Endothelial cell of umbilical vein (primary cell): ENCODE results near the gene IL22RA1. TPM values are rescaled to one million over a fixed set of nuclear protein-coding genes. Genes with fewer than 3 reads are reported as not detected.

ENCODE experiments used
- BruUV-seq: library from RNA; stranded (reverse); fragments of 400-500 nt; replicated peaks from 2 replicates; lab custom pipeline; 2021; lab: Mats Ljungman, UMichigan
- CTCF ChIA-PET: fragments of 300-600, 350-600 bp; sonication (Branson Sonifier 250); formaldehyde crosslinking; loops from one replicate; lab custom pipeline; 2021; ENCODE audit warnings: antibody characterized with exemption, inconsistent platforms; lab: Charles Lee
- POLR2A ChIA-PET: fragments of 300-600, 350-600 bp; sonication (Branson Sonifier 250); formaldehyde crosslinking; loops from one replicate; lab custom pipeline; 2021; ENCODE audit warnings: antibody characterized with exemption, inconsistent platforms; lab: Charles Lee
- DNase-seq: peaks from one replicate; pipeline ENCODE4 v3.0.0-alpha.2; 2011; ENCODE audit warnings: low read depth, low spot score
- FAIRE-seq: peaks from 2 replicates; lab custom pipeline; 2011; peaks lifted over from hg19 to GRCh38; lab: Jason Lieb, UNC
- H2AFZ ChIP-seq: 2 replicates; pipeline ENCODE4 v1.6.0; 2012; ENCODE audit warnings: low read depth, low read length, control low read depth, inconsistent platforms
- H3K27ac ChIP-seq: 2 replicates; pipeline ENCODE4 v1.5.1; 2011; ENCODE audit warnings: low read depth, mild to moderate bottlenecking, control low read depth, low read length, moderate library complexity; ENCODE audit not compliant: insufficient read depth
- H3K27me3 ChIP-seq, 2 experiments: 2 replicates each; pipeline versions ENCODE4 v1.6.0 to v1.6.1; 2011; ENCODE audit warnings: low read length in 2 of 2, mixed read lengths in 1 of 2; ENCODE audit not compliant: control insufficient read depth in 2 of 2, insufficient read depth in 2 of 2
- H3K36me3 ChIP-seq, 2 experiments: 2 replicates in 1 of 2; 3 replicates in 1 of 2; pipeline ENCODE4 v1.5.1; 2011; ENCODE audit warnings: low read length in 2 of 2, mild to moderate bottlenecking in 1 of 2, moderate library complexity in 1 of 2; ENCODE audit not compliant: control insufficient read depth in 2 of 2, insufficient read depth in 2 of 2; ENCODE audit errors: extremely low read depth in 1 of 2
- H3K4me1 ChIP-seq: 3 replicates; pipeline ENCODE4 v1.5.1; 2011; ENCODE audit warnings: mild to moderate bottlenecking, low read length; ENCODE audit not compliant: control insufficient read depth, insufficient read depth; ENCODE audit errors: extremely low read depth
- H3K4me2 ChIP-seq: 2 replicates; pipeline ENCODE4 v1.6.1; 2011; ENCODE audit warnings: low read length, control low read depth, mixed read lengths; ENCODE audit not compliant: insufficient read depth
- H3K4me3 ChIP-seq, 3 experiments: fragments of 200-600 bp in 1 of 3; sonication (generic), shearing (Covaris generic) in 1 of 3; replicated peaks in 1 of 3; 2 replicates each; pipeline ENCODE4 v1.5.1; 2011 to 2016; ENCODE audit warnings: control low read depth in 3 of 3, low read length in 3 of 3, mild to moderate bottlenecking in 2 of 3, inconsistent platforms in 1 of 3, low read depth in 1 of 3, moderate library complexity in 1 of 3; ENCODE audit not compliant: insufficient read depth in 1 of 3
- H3K79me2 ChIP-seq: 2 replicates; pipeline ENCODE4 v1.6.0; 2012; ENCODE audit warnings: low read length, inconsistent platforms; ENCODE audit not compliant: control insufficient read depth, insufficient read depth
- H3K9ac ChIP-seq: replicated peaks from 2 replicates; pipeline ENCODE3; 2011; ENCODE audit warnings: low read length, control low read depth; ENCODE audit not compliant: insufficient read depth; ENCODE audit errors: extremely low read depth
- H3K9me1 ChIP-seq: replicated peaks from 3 replicates; pipeline ENCODE4 v1.6.0; 2011; ENCODE audit warnings: mild to moderate bottlenecking, low read length; ENCODE audit not compliant: control insufficient read depth, insufficient read depth; ENCODE audit errors: extremely low read depth
- H3K9me3 ChIP-seq: replicated peaks from 2 replicates; pipeline ENCODE4 v1.5.1; 2012; ENCODE audit warnings: low read length, inconsistent platforms; ENCODE audit not compliant: control insufficient read depth, insufficient read depth
- H4K20me1 ChIP-seq: replicated peaks from 2 replicates; pipeline ENCODE3; 2011; ENCODE audit warnings: mild to moderate bottlenecking, low read length; ENCODE audit not compliant: control insufficient read depth, insufficient read depth; ENCODE audit errors: extremely low read depth
- CTCF ChIP-seq, 2 donors: IDR thresholded peaks; 1 replicate in 1 of 2; 2 replicates in 1 of 2; pipeline ENCODE4 v1.5.1; 2011; ENCODE audit warnings: low read length in 2 of 2, mild to moderate bottlenecking in 2 of 2, moderate library complexity in 2 of 2, control low read depth in 1 of 2, inconsistent platforms in 1 of 2, low read depth in 1 of 2; ENCODE audit not compliant: insufficient read depth in 1 of 2; ENCODE audit errors: extremely low read depth in 1 of 2
- EZH2 ChIP-seq: IDR thresholded peaks from 2 replicates; pipeline ENCODE4 v1.6.1; 2012; ENCODE audit warnings: borderline replicate concordance, low read depth, mild to moderate bottlenecking, moderate library complexity, low read length, inconsistent platforms; ENCODE audit not compliant: severe bottlenecking
- FOS ChIP-seq: IDR thresholded peaks from 2 replicates; pipeline ENCODE4 v1.6.1; 2011; ENCODE audit warnings: mild to moderate bottlenecking, low read length, moderate library complexity, borderline replicate concordance; ENCODE audit not compliant: insufficient read depth
- GATA2 ChIP-seq: IDR thresholded peaks from 2 replicates; pipeline ENCODE4 v1.7.0; 2011; ENCODE audit warnings: low read depth, mild to moderate bottlenecking, moderate library complexity, mixed read lengths, low read length; ENCODE audit not compliant: insufficient read length, insufficient read depth
- JUN ChIP-seq: IDR thresholded peaks from 2 replicates; pipeline ENCODE4 v1.6.1; 2011; ENCODE audit warnings: borderline replicate concordance, low read depth; ENCODE audit not compliant: insufficient read length, insufficient read depth
- MAX ChIP-seq: IDR thresholded peaks from 2 replicates; pipeline ENCODE4 v1.6.1; 2011; ENCODE audit not compliant: insufficient read depth, insufficient read length
- MYC ChIP-seq: IDR thresholded peaks from one replicate; pipeline ENCODE4 v1.6.1; 2011; ENCODE audit warnings: mild to moderate bottlenecking, low read depth, low read length
- POLR2A ChIP-seq: IDR thresholded peaks from 2 replicates; pipeline ENCODE4 v1.6.1; 2012; ENCODE audit warnings: low read depth, mild to moderate bottlenecking, control low read depth, low read length
- POLR2AphosphoS5 ChIP-seq: IDR thresholded peaks from 2 replicates; pipeline ENCODE4 v1.6.1; 2012; ENCODE audit warnings: low read depth, mild to moderate bottlenecking, control low read depth, low read length, moderate library complexity; ENCODE audit not compliant: insufficient read depth
- dilution Hi-C: fragments of 300-500 bp; cut with MboI; formaldehyde crosslinking; loops from one replicate; pipeline ENCODE4 v1.15.0; 2019; ENCODE audit warnings: low sequenced_read_pairs; ENCODE audit not compliant: extremely low pct_ligation_motif_present
- intact Hi-C: fragments of 100-400 bp; cut with micrococcal nuclease; formaldehyde crosslinking; loops from one replicate; pipeline ENCODE4 v1.10.0; 2022
- polyA plus RNA-seq, 4 experiments: library from polyadenylated mRNA; depleted of rRNA in 3 of 4; stranded (reverse) in 3 of 4; unstranded in 1 of 4; fragments of >200 nt; gene quantifications; 2 replicates each; pipeline versions ENCODE4 v1.2.1 to v1.2.3, GENCODE V29; 2011 to 2012; ENCODE audit warnings: missing spikeins in 1 of 4
- total RNA-seq: library from RNA; stranded (reverse); gene quantifications from 2 replicates; pipeline ENCODE4 v1.2.3, GENCODE V29; 2021

IL22RA1 gene
- total and polyA plus RNA-seq, 2 donors (not counting 3 experiments of a cell fraction or from before 2014, with no cell fraction given), result not detected

- intact Hi-C loops, result no loop called here
- H3K9ac ChIP-seq, result no peak overlapping the region
- no peaks in the 10 kb centered on the region for H4K20me1 ChIP-seq
- no peak overlapping the region for H2AFZ ChIP-seq
- no peaks in the 10 kb centered on the region for H3K9me3 ChIP-seq
- H3K4me3 ChIP-seq, result no peak overlapping the region
- H3K79me2 ChIP-seq, result no peaks in the 10 kb centered on the region
- dilution Hi-C loops, result no loop called here
- DNase-seq (no peak), FAIRE-seq (no peak)
- H3K4me2 ChIP-seq, result no peak overlapping the region
- CTCF ChIA-PET, result interaction anchor here (1.0 kb wide), 1 partner anchor 13 kb away, joined by 3 read pairs; no protein-coding TSS in a partner anchor
- no peaks in the 10 kb centered on the region for H3K9me1 ChIP-seq
- BruUV-seq, result no TSS peak
- H3K27me3 ChIP-seq, result peaks cover 3 to 5% of the 10 kb centered on the region in 2 experiments
- no peak overlapping the region for H3K27ac ChIP-seq
- H3K36me3 ChIP-seq, result no peaks in the 10 kb centered on the region
- H3K4me1 ChIP-seq, result no peaks in the 10 kb centered on the region
- no peak for TF ChIP-seq GATA2
- no peak for TF ChIP-seq MYC
- no peak for TF ChIP-seq JUN
- TF ChIP-seq CTCF (IDR thresholded peaks at IDR 0.05; ENCODE audit: extremely low read depth in 1 of 2, insufficient read depth in 1 of 2, low read depth in 1 of 2, low read length in 2 of 2), result no peak
- TF ChIP-seq POLR2AphosphoS5, result no peak
- TF ChIP-seq POLR2A, result no peak
- TF ChIP-seq FOS, result no peak
- no peak for TF ChIP-seq MAX
- no peak for TF ChIP-seq EZH2
- POLR2A ChIA-PET, result no interaction called here
These were observed 25.3 kb upstream of the IL22RA1 start for GRCh38 chr1:24168245-24168644.
